Measurements from ENCODE around the gene METAP1D. TPM values are rescaled to one million over a fixed set of nuclear protein-coding genes. Genes with fewer than 3 reads are reported as not detected.

The METAP1D gene
- total RNA-seq, 1 experiment from 2014 or later: 8.6 TPM

GRCh38 chr2:172108587-172108930 lies 108.8 kb downstream of the METAP1D start:
- peaks cover 4% of the 10 kb centered on the region; the same call in 1 of the 2 replicates for H3K4me1 ChIP-seq (ENCODE audit: control insufficient read depth, insufficient read depth, low read length)
- TF ChIP-seq POLR2AphosphoS5 (IDR thresholded peaks at IDR 0.05; ENCODE audit: low read depth, low read length) (no peak), CTCF (IDR thresholded peaks at IDR 0.05) (no peak), SIN3A (IDR thresholded peaks at IDR 0.05; ENCODE audit: borderline replicate concordance, insufficient read depth, low read depth, low read length) (no peak), TCF7L2 (IDR thresholded peaks at IDR 0.05; ENCODE audit: low read depth, low read length) (no peak), REST (IDR thresholded peaks at IDR 0.05; ENCODE audit: insufficient read depth in 1 of 2, low read depth in 2 of 2, low read length in 1 of 2) (no peak)
- in situ Hi-C loops (cut with HindIII; ENCODE audit: low pct_unique_long_range_greater_than_20kb, low sequenced_read_pairs) (no loop called here), intact Hi-C loops (cut with micrococcal nuclease; ENCODE audit: unreplicated experiment) (loop anchor here (5.0 to 10.0 kb wide), 2 partner anchors 114 to 511 kb away; partner anchors contain the start of gene METAP1D)
- DNase-seq (ENCODE audit: low read depth, low spot score) (no peak), ATAC-seq (no peak)
- H3K27ac ChIP-seq (ENCODE audit: low read length): no peak overlapping the region
- no TSS peak for BruUV-seq (replicated peaks)
- CTCF ChIA-PET: no interaction called here
- no peaks in the 10 kb centered on the region for H3K9me3 ChIP-seq (ENCODE audit: control insufficient read depth, insufficient read depth, low read depth, low read length)
- H3K36me3 ChIP-seq (ENCODE audit: control insufficient read depth, insufficient read depth, low read length): no peaks in the 10 kb centered on the region
- no peaks in the 10 kb centered on the region for H3K27me3 ChIP-seq (ENCODE audit: control insufficient read depth, insufficient read depth, low read length)
- POLR2A ChIA-PET: no interaction called here
- no peak overlapping the region for H3K4me3 ChIP-seq (ENCODE audit: low read depth in 2 of 2, low read length in 2 of 2)

- Histone ChIP-seq H3K36me3 (ENCODE audit: control insufficient read depth, insufficient read depth, low read length) (no peaks in the 10 kb centered on the region), H3K4me3 (ENCODE audit: low read depth in 2 of 2, low read length in 2 of 2) (no peak overlapping the region), H3K9me3 (ENCODE audit: control insufficient read depth, insufficient read depth, low read depth, low read length) (no peaks in the 10 kb centered on the region), H3K27me3 (ENCODE audit: control insufficient read depth, insufficient read depth, low read length) (no peaks in the 10 kb centered on the region), H3K27ac (ENCODE audit: low read length) (no peak overlapping the region), H3K4me1 (ENCODE audit: control insufficient read depth, insufficient read depth, low read length) (0 out of 2 replicates have a peak, but pooled peaks cover 4% of the 10 kb centered on the region)
- intact Hi-C loops (cut with micrococcal nuclease; ENCODE audit: unreplicated experiment): loop anchor here (5.0 to 10.0 kb wide), 2 partner anchors 115 to 512 kb away; partner anchors contain the start of gene METAP1D
- in situ Hi-C loops (cut with HindIII; ENCODE audit: low pct_unique_long_range_greater_than_20kb, low sequenced_read_pairs): no loop called here
- ATAC-seq: no peak
- no peak for TF ChIP-seq POLR2AphosphoS5 (IDR thresholded peaks at IDR 0.05; ENCODE audit: low read depth, low read length)
- TF ChIP-seq TCF7L2 (IDR thresholded peaks at IDR 0.05; ENCODE audit: low read depth, low read length): no peak
- no peak for TF ChIP-seq REST (IDR thresholded peaks at IDR 0.05; ENCODE audit: insufficient read depth in 1 of 2, low read depth in 2 of 2, low read length in 1 of 2)
- no peak for TF ChIP-seq CTCF (IDR thresholded peaks at IDR 0.05)
- no peak for TF ChIP-seq SIN3A (IDR thresholded peaks at IDR 0.05; ENCODE audit: borderline replicate concordance, insufficient read depth, low read depth, low read length)
- no peak for DNase-seq (ENCODE audit: low read depth, low spot score)
- CTCF ChIA-PET: interaction anchor here (0.7 kb wide), 1 partner anchor 239 kb away, joined by 4 read pairs; no protein-coding TSS in a partner anchor
- no TSS peak for BruUV-seq (replicated peaks)
- POLR2A ChIA-PET: no interaction called here
These were observed 109.7 kb downstream of the METAP1D start for GRCh38 chr2:172109256-172109987.

Measured in Panc1 (cell line).